H1 (cell line): ENCODE results near the gene L1TD1. TPM values are rescaled to one million over a fixed set of nuclear protein-coding genes. Genes with fewer than 3 reads are reported as not detected.

Experiments
- CTCF ChIP-seq, 3 experiments: IDR thresholded peaks; 1 replicate in 2 of 3; 2 replicates in 1 of 3; pipeline versions ENCODE4 v1.5.1 to v1.6.1; 2011; ENCODE audit warnings: low read length in 3 of 3, mild to moderate bottlenecking in 3 of 3, inconsistent platforms in 2 of 3, low read depth in 1 of 3, moderate library complexity in 1 of 3; ENCODE audit not compliant: insufficient read depth in 1 of 3; ENCODE audit errors: control extremely low read depth in 1 of 3
- polyA plus RNA-seq, 7 experiments: library from polyadenylated mRNA; depleted of rRNA in 3 of 7; stranded (reverse) in 5 of 7; unstranded in 2 of 7; fragments of >200 nt in 5 of 7; fragments of 200-250 nt in 2 of 7; gene quantifications; 1 replicate in 5 of 7; 2 replicates in 1 of 7; 4 replicates in 1 of 7; pipeline versions ENCODE4 v1.2.1 to v1.2.3, GENCODE V29; 2011 to 2013; ENCODE audit warnings: missing spikeins in 2 of 7, mixed read lengths in 2 of 7
- total RNA-seq: library from RNA; stranded (reverse); fragmentation: NEBNext Ultra II Directional; extraction: Animal tissue kit (Norgen Biotek cat#: 25700); gene quantifications from 2 replicates; pipeline ENCODE4 v1.2.1, GENCODE V29; 2021

The L1TD1 gene
- total and polyA plus RNA-seq, 2 of the 8 experiments (the other 6 are each of a cell fraction or from before 2014, with no cell fraction given) = 35.3 to 441 TPM

GRCh38 chr1:62229468-62229867 lies 34.8 kb downstream of the L1TD1 start (continued):
- TF ChIP-seq CTCF (IDR thresholded peaks at IDR 0.05; ENCODE audit: control extremely low read depth in 1 of 3, insufficient read depth in 1 of 3, low read depth in 1 of 3, low read length in 3 of 3) = no peak
